HEK293 (cell line): Measurements from ENCODE around the gene NHSL2.

ENCODE experiments used
- ZFP41 ChIP-seq: fragments of 450-650 bp; formaldehyde crosslinking; IDR thresholded peaks from 2 replicates; pipeline ENCODE4 v1.5.1; 2016; ENCODE audit warnings: missing biosample characterization, missing genetic modification characterization, borderline replicate concordance
- ZNF138 ChIP-seq: fragments of 450-650 bp; formaldehyde crosslinking; IDR thresholded peaks from 2 replicates; pipeline ENCODE4 v1.5.1; 2016; ENCODE audit warnings: missing biosample characterization, missing genetic modification characterization, borderline replicate concordance
- ZNF670 ChIP-seq: fragments of 450-650 bp; formaldehyde crosslinking; IDR thresholded peaks from 2 replicates; pipeline ENCODE4 v1.5.1; 2016; ENCODE audit warnings: missing biosample characterization, missing genetic modification characterization, low read depth
- TF ChIP-seq, protein P1 (sequence below): fragments of 450-650 bp; formaldehyde crosslinking; IDR thresholded peaks from 2 replicates; pipeline ENCODE4 v1.5.1; 2016; ENCODE audit warnings: missing biosample characterization, missing genetic modification characterization

GRCh38 chrX:72141372-72142004 lies 230.8 kb downstream of the NHSL2 start:
- TF ChIP-seq ZFP41 (tag by site-specific recombination) (no peak), ZNF138 (tag by site-specific recombination) (no peak), ZNF670 (tag by site-specific recombination) (no peak)
- TF ChIP-seq, protein P1, sequence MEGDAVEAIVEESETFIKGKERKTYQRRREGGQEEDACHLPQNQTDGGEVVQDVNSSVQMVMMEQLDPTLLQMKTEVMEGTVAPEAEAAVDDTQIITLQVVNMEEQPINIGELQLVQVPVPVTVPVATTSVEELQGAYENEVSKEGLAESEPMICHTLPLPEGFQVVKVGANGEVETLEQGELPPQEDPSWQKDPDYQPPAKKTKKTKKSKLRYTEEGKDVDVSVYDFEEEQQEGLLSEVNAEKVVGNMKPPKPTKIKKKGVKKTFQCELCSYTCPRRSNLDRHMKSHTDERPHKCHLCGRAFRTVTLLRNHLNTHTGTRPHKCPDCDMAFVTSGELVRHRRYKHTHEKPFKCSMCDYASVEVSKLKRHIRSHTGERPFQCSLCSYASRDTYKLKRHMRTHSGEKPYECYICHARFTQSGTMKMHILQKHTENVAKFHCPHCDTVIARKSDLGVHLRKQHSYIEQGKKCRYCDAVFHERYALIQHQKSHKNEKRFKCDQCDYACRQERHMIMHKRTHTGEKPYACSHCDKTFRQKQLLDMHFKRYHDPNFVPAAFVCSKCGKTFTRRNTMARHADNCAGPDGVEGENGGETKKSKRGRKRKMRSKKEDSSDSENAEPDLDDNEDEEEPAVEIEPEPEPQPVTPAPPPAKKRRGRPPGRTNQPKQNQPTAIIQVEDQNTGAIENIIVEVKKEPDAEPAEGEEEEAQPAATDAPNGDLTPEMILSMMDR (tag by site-specific recombination): no peak
